Panc1 (cell line): ENCODE measurements around the gene SELENOI. TPM values are rescaled to one million over a fixed set of nuclear protein-coding genes. Genes with fewer than 3 reads are reported as not detected.

ENCODE experiments used
- ATAC-seq: fragments of 200-7000 bp; cut with Tn5 transposase; 2 replicates; pipeline ENCODE4 v1.9.1; 2020; ENCODE audit warnings: mild to moderate bottlenecking, moderate library complexity
- BruUV-seq: library from RNA; stranded (reverse); fragments of 400-500 nt; replicated peaks from 2 replicates; lab custom pipeline; 2021; lab: Mats Ljungman, UMichigan
- CTCF ChIA-PET: fragments of 300-600 bp; sonication (Branson Sonifier 250); formaldehyde crosslinking; loops from one replicate; lab custom pipeline; 2022; ENCODE audit warnings: antibody characterized with exemption; lab: Charles Lee
- POLR2A ChIA-PET: fragments of 300-600 bp; sonication (Branson Sonifier 250); formaldehyde crosslinking; loops from one replicate; lab custom pipeline; 2022; ENCODE audit warnings: antibody characterized with exemption; lab: Charles Lee
- DNase-seq: peaks from one replicate; pipeline ENCODE4 v3.0.0-alpha.2; 2010; ENCODE audit warnings: low read depth, low spot score
- H3K27ac ChIP-seq: 2 replicates; pipeline ENCODE4 v1.5.1; 2011; ENCODE audit warnings: mild to moderate bottlenecking, low read length, inconsistent platforms
- H3K27me3 ChIP-seq: fragments of 200-500 bp; sonication (Bioruptor generic); 2 replicates; pipeline ENCODE4 v1.6.0; 2014; ENCODE audit warnings: low read length, inconsistent platforms; ENCODE audit not compliant: control insufficient read depth, insufficient read depth
- H3K36me3 ChIP-seq: fragments of 200-500 bp; sonication (Bioruptor generic); 2 replicates; pipeline ENCODE4 v1.5.1; 2014; ENCODE audit warnings: inconsistent platforms, mild to moderate bottlenecking, low read length, moderate library complexity; ENCODE audit not compliant: control insufficient read depth, insufficient read depth
- H3K4me1 ChIP-seq: 2 replicates; pipeline ENCODE4 v1.5.1; 2011; ENCODE audit warnings: inconsistent platforms, mild to moderate bottlenecking, low read length, moderate library complexity; ENCODE audit not compliant: control insufficient read depth, insufficient read depth
- H3K4me3 ChIP-seq, 2 experiments: 2 replicates each; pipeline ENCODE4 v1.5.1; 2011 to 2012; ENCODE audit warnings: low read depth in 2 of 2, low read length in 2 of 2, mild to moderate bottlenecking in 2 of 2, inconsistent platforms in 1 of 2, moderate library complexity in 1 of 2
- H3K9me3 ChIP-seq: fragments of 200-500 bp; sonication (Bioruptor generic); 2 replicates; pipeline ENCODE4 v1.5.1; 2014; ENCODE audit warnings: low read depth, mild to moderate bottlenecking, inconsistent platforms, low read length, moderate library complexity; ENCODE audit not compliant: control insufficient read depth, insufficient read depth
- POLR2AphosphoS5 ChIP-seq: IDR thresholded peaks from 2 replicates; pipeline ENCODE4 v1.6.1; 2012; ENCODE audit warnings: mild to moderate bottlenecking, low read depth, low read length, moderate library complexity
- SIN3A ChIP-seq: IDR thresholded peaks from 2 replicates; pipeline ENCODE4 v1.6.1; 2012; ENCODE audit warnings: low read depth, mild to moderate bottlenecking, low read length, moderate library complexity, borderline replicate concordance; ENCODE audit not compliant: insufficient read depth
- TCF7L2 ChIP-seq: IDR thresholded peaks from 2 replicates; pipeline ENCODE4 v1.6.1; 2011; ENCODE audit warnings: mild to moderate bottlenecking, low read depth, low read length, inconsistent platforms
- in situ Hi-C: cut with HindIII; loops from 2 replicates; pipeline ENCODE4 v1.10.0; 2016; ENCODE audit warnings: low sequenced_read_pairs, low pct_unique_long_range_greater_than_20kb
- intact Hi-C: fragments of 100-400 bp; cut with micrococcal nuclease; formaldehyde crosslinking; loops from one replicate; pipeline ENCODE4 v1.10.0; 2022; ENCODE audit not compliant: unreplicated experiment
- total RNA-seq: library from RNA; stranded (reverse); gene quantifications from one replicate; pipeline ENCODE4 v1.2.1, GENCODE V29; 2021; ENCODE audit not compliant: unreplicated experiment
- TF ChIP-seq, protein P1 (sequence below): fragments of 450-650 bp; IDR thresholded peaks from 2 replicates; pipeline ENCODE4 v1.5.1; 2017; ENCODE audit warnings: mild to moderate bottlenecking
- TF ChIP-seq, protein P2 (sequence below), 2 experiments: IDR thresholded peaks; 2 replicates each; pipeline ENCODE4 v1.6.1; 2011 to 2012; ENCODE audit warnings: low read depth in 2 of 2, control low read depth in 1 of 2, low read length in 1 of 2, mild to moderate bottlenecking in 1 of 2, moderate library complexity in 1 of 2; ENCODE audit not compliant: insufficient read depth in 1 of 2

SELENOI gene
- total RNA-seq, 1 experiment from 2014 or later: 28.5 TPM

DNA sequence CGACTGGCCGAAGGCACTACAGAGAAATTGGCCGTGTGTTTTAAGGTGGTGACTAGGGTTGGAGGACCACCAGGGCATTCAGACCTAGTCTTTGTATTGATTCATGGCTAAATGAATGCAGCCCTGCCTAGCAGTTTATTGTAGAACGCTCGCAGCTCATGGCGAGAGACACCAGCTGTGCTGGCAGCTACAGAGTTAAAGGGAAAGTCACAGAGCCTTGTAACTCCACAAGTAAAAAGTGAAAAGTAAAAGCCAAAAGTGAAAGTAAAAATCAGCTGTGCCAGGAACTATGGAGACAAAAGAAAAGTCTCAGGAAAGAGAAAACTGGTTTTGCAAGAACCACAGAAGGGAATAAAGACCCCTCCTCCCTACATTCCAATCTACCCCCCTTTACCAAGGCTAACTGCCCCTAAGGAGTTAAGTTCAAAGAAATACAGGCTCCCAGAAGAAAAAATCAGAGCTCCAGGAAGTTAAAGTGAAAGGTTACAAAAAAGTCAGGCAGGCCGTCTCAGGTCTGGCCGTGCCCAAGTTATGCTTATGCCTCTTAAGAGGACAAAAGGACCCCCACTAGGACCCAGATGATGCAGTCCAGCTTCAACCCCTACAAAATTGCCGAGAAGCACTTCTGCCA, 46.4 kb upstream of the SELENOI start:
- H3K9me3 ChIP-seq: no peaks in the 10 kb centered on the region
- ATAC-seq (peak; percentile 67), DNase-seq (no peak)
- TF ChIP-seq, protein P1, sequence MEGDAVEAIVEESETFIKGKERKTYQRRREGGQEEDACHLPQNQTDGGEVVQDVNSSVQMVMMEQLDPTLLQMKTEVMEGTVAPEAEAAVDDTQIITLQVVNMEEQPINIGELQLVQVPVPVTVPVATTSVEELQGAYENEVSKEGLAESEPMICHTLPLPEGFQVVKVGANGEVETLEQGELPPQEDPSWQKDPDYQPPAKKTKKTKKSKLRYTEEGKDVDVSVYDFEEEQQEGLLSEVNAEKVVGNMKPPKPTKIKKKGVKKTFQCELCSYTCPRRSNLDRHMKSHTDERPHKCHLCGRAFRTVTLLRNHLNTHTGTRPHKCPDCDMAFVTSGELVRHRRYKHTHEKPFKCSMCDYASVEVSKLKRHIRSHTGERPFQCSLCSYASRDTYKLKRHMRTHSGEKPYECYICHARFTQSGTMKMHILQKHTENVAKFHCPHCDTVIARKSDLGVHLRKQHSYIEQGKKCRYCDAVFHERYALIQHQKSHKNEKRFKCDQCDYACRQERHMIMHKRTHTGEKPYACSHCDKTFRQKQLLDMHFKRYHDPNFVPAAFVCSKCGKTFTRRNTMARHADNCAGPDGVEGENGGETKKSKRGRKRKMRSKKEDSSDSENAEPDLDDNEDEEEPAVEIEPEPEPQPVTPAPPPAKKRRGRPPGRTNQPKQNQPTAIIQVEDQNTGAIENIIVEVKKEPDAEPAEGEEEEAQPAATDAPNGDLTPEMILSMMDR: no peak
- TF ChIP-seq TCF7L2 (no peak), SIN3A (no peak), POLR2AphosphoS5 (no peak)
- TF ChIP-seq, protein P2, sequence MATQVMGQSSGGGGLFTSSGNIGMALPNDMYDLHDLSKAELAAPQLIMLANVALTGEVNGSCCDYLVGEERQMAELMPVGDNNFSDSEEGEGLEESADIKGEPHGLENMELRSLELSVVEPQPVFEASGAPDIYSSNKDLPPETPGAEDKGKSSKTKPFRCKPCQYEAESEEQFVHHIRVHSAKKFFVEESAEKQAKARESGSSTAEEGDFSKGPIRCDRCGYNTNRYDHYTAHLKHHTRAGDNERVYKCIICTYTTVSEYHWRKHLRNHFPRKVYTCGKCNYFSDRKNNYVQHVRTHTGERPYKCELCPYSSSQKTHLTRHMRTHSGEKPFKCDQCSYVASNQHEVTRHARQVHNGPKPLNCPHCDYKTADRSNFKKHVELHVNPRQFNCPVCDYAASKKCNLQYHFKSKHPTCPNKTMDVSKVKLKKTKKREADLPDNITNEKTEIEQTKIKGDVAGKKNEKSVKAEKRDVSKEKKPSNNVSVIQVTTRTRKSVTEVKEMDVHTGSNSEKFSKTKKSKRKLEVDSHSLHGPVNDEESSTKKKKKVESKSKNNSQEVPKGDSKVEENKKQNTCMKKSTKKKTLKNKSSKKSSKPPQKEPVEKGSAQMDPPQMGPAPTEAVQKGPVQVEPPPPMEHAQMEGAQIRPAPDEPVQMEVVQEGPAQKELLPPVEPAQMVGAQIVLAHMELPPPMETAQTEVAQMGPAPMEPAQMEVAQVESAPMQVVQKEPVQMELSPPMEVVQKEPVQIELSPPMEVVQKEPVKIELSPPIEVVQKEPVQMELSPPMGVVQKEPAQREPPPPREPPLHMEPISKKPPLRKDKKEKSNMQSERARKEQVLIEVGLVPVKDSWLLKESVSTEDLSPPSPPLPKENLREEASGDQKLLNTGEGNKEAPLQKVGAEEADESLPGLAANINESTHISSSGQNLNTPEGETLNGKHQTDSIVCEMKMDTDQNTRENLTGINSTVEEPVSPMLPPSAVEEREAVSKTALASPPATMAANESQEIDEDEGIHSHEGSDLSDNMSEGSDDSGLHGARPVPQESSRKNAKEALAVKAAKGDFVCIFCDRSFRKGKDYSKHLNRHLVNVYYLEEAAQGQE (IDR thresholded peaks at IDR 0.05; ENCODE audit: insufficient read depth in 1 of 2, low read depth in 2 of 2, low read length in 1 of 2): no peak
- BruUV-seq: no TSS peak
- no peaks in the 10 kb centered on the region for H3K27me3 ChIP-seq
- in situ Hi-C loops: no loop called here
- intact Hi-C loops: no loop called here
- ChIA-PET CTCF (no interaction called here), POLR2A (no interaction called here)
- peak overlapping the region; percentile 77 for H3K27ac ChIP-seq
- H3K4me3 ChIP-seq: peak overlapping the region; percentile 34 to 57
- no peaks in the 10 kb centered on the region for H3K36me3 ChIP-seq
- H3K4me1 ChIP-seq: peaks cover 5% of the 10 kb centered on the region

DNA sequence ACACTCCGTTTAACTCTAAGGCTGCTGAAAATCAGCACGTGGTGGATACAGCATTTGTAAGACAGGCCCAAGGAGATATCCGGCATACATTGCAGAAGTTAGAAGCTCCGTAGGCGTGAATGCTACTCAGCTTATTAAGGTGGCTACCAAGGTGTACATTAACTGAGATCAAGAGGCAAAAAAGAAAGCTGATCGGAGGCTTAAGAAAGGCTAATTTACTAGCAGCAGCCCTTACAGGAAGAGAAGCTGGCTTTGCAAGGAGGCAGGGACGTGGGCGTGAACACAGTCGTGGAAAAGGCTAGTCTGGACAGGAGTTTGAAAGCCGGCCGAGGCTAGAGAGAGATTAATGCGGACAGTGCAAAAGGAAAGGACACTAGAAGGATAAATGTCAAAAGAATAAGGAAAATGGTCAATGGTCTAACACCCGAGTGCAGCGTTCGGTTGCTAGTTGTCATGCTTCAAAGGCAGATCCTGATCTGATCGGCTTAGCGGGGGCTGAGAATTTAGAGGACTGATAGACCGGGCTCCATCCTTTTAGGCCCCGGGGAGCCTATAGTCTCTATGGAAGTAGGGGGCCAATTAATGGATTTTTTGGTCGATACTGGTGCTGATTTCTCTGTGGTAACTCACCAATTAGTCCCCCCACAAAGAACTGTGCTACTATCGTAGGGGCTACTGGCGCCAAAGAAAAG, 45.6 kb upstream of the SELENOI start:
- in situ Hi-C loops (no loop called here), intact Hi-C loops (no loop called here)
- H3K27ac ChIP-seq: peak overlapping the region; percentile 77; the same call in 1 of the 2 replicates
- no peaks in the 10 kb centered on the region for H3K9me3 ChIP-seq
- ATAC-seq: no peak
- ChIA-PET POLR2A (no interaction called here), CTCF (no interaction called here)
- H3K36me3 ChIP-seq: no peaks in the 10 kb centered on the region
- no peaks in the 10 kb centered on the region for H3K27me3 ChIP-seq
- no peak for TF ChIP-seq POLR2AphosphoS5
- TF ChIP-seq, protein P1: no peak
- no peak for TF ChIP-seq SIN3A
- no peak for TF ChIP-seq TCF7L2
- TF ChIP-seq, protein P2 (IDR thresholded peaks at IDR 0.05; ENCODE audit: insufficient read depth in 1 of 2, low read depth in 2 of 2, low read length in 1 of 2): no peak
- BruUV-seq: no TSS peak
- H3K4me3 ChIP-seq: no peak overlapping the region
- peaks cover 5% of the 10 kb centered on the region for H3K4me1 ChIP-seq
- DNase-seq: no peak
